Measurements from ENCODE around the gene NMRK1. TPM values are rescaled to one million over a fixed set of nuclear protein-coding genes. Genes with fewer than 3 reads are reported as not detected.
A peak's percentile ranks its signal among the peaks of the same experiment; 100 is the strongest.

NMRK1 gene
- total RNA-seq: 3.5 and 4.7 TPM in 2 replicates
- long read RNA-seq, partial matches to known transcripts: 0 of 3 reads
- long read RNA-seq, other reads (novel, unspliced or antisense): 1 of 3 reads

GRCh38 chr9:75087824-75088645 is at the start of gene NMRK1, which contains the start of gene OSTF1:
NMRK1 (minus strand) TSS chr9:75088155; CDS start chr9:75083115, 5,040 bp downstream.
OSTF1 (plus strand) TSS chr9:75088514; CDS start chr9:75088693, 179 bp downstream.
- H3K36me3 Mint-ChIP-seq (ENCODE audit: insufficient read depth): no peaks in the 10 kb centered on the region
- TF ChIP-seq CTCF (IDR thresholded peaks at IDR 0.05; ENCODE audit: unreplicated experiment): no peak
- peaks cover 37% of the 10 kb centered on the region for H3K4me1 Mint-ChIP-seq (ENCODE audit: low read depth)
- peak within 1 kb of the TSS; percentile 95 for H3K27ac Mint-ChIP-seq
- no peaks in the 10 kb centered on the region for H3K9me3 Mint-ChIP-seq (ENCODE audit: low read depth)
- peak within 1 kb of the TSS; percentile 87 for H3K4me3 Mint-ChIP-seq (ENCODE audit: low read depth)
- peak; percentile 94 for DNase-seq (ENCODE audit: low spot score, unreplicated experiment)
- H3K27me3 Mint-ChIP-seq: no peaks in the 10 kb centered on the region

DNA sequence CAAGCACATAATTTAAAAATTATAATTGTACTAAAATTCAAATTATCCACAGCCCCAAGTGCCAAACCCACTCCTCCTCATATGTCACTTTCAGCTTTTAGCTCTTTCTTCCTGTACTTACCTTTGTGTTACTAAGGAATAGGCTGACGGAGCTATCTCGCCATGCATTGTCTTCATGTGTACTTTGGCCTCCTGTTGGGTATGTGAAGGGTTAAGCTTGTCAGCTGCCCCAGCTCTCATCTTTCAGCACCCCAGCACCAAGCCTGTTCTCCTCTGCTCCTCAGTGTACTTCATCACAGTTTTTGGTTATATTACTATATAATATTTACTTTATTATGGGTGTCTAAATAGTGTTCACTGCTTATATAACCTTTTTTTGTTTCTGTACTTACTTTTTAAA is 46.5 kb upstream of the NMRK1 start:
- DNase-seq (ENCODE audit: low spot score, unreplicated experiment): no peak
- Mint-ChIP-seq H3K36me3 (ENCODE audit: insufficient read depth) (peaks cover 5% of the 10 kb centered on the region), H3K27me3 (no peaks in the 10 kb centered on the region), H3K9me3 (ENCODE audit: low read depth) (no peaks in the 10 kb centered on the region), H3K27ac (peak overlapping the region; percentile 75), H3K4me3 (ENCODE audit: low read depth) (no peak overlapping the region), H3K4me1 (ENCODE audit: low read depth) (peaks cover 12% of the 10 kb centered on the region)
- TF ChIP-seq CTCF (IDR thresholded peaks at IDR 0.05; ENCODE audit: unreplicated experiment): no peak

DNA sequence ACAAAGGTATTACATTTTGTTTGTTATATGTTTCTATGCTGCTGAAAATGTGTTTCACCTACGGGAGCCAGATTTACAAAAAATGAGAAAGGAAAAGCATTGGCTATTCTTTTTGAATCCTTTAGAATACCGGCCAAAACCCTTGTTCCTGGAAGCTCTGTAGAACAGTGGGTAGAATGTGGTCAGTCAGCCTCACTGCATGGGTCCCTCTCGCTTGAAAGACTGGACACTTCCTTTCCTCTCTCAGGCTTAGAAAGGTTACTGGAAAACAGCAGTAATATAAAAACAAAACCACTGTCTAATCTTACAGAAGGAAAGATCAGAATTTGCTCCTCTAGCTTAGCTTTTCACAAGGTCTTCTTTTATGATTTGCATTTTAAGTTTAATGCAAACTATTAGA is 45.4 kb upstream of the NMRK1 start:
- H3K4me3 Mint-ChIP-seq (ENCODE audit: low read depth): no peak overlapping the region
- peaks cover 5% of the 10 kb centered on the region for H3K36me3 Mint-ChIP-seq (ENCODE audit: insufficient read depth)
- TF ChIP-seq CTCF (IDR thresholded peaks at IDR 0.05; ENCODE audit: unreplicated experiment): no peak
- H3K27ac Mint-ChIP-seq: no peak overlapping the region
- H3K27me3 Mint-ChIP-seq: no peaks in the 10 kb centered on the region
- DNase-seq (ENCODE audit: low spot score, unreplicated experiment): no peak
- H3K4me1 Mint-ChIP-seq (ENCODE audit: low read depth): peaks cover 12% of the 10 kb centered on the region
- H3K9me3 Mint-ChIP-seq (ENCODE audit: low read depth): no peaks in the 10 kb centered on the region

DNA sequence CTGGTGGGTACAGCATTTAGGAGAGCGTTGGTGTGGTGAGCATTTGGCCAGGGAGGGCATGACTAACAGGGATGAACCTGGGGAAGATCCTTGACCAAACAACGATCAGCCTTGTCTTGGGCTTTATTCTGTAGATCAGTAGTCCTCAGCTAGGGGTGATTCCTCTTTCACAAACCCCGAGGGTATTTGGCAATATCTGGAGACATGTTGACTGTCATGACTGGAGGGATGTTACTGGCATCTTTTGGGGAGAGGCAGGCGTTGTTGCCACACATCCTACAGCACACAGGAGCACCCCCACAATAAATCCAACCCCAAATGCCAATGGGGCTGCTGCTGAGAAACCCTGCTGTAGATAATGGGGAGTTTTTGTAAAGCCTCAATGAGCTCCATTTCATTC is 44.3 kb upstream of the NMRK1 start:
- TF ChIP-seq CTCF (IDR thresholded peaks at IDR 0.05; ENCODE audit: unreplicated experiment): no peak
- Mint-ChIP-seq H3K27ac (no peak overlapping the region), H3K4me1 (ENCODE audit: low read depth) (peaks cover 12% of the 10 kb centered on the region), H3K27me3 (no peaks in the 10 kb centered on the region), H3K4me3 (ENCODE audit: low read depth) (no peak overlapping the region), H3K36me3 (ENCODE audit: insufficient read depth) (peaks cover 3% of the 10 kb centered on the region), H3K9me3 (ENCODE audit: low read depth) (no peaks in the 10 kb centered on the region)
- no peak for DNase-seq (ENCODE audit: low spot score, unreplicated experiment)

DNA sequence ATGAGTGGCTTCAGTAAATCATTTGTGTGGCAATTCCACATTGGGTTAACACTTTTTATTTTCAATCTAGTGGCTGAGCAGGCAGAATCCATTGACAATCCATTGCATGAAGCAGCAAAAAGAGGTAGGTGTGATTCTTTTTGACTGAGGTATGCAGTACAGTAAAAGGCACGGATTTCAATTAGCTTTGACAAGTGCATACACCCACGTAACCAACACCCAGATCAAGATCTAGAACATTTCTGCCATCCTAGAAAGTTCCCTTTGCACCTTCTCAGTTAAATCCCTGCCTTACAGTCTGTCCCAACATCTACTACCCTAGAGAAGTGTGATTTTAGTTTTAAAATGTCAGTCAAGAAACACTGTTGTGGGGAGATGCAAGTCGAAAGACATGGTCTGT is 43.7 kb upstream of the NMRK1 start:
- DNase-seq (ENCODE audit: low spot score, unreplicated experiment): no peak
- no peak for TF ChIP-seq CTCF (IDR thresholded peaks at IDR 0.05; ENCODE audit: unreplicated experiment)
- Mint-ChIP-seq H3K4me3 (ENCODE audit: low read depth) (no peak overlapping the region), H3K9me3 (ENCODE audit: low read depth) (no peaks in the 10 kb centered on the region), H3K27me3 (no peaks in the 10 kb centered on the region), H3K36me3 (ENCODE audit: insufficient read depth) (peaks cover 2% of the 10 kb centered on the region), H3K4me1 (ENCODE audit: low read depth) (peaks cover 12% of the 10 kb centered on the region), H3K27ac (no peak overlapping the region)
